ENCODE measurements around the gene CST8.
A peak's percentile ranks its signal among the peaks of the same experiment; 100 is the strongest.

- TF ChIP-seq ZNF626 (tag by site-specific recombination; IDR thresholded peaks at IDR 0.05) (no peak), GLIS1 (tag by site-specific recombination; IDR thresholded peaks at IDR 0.05) (no peak), ZNF174 (tag by site-specific recombination; IDR thresholded peaks at IDR 0.05) (no peak), SALL2 (tag by site-specific recombination; IDR thresholded peaks at IDR 0.05; ENCODE audit: borderline replicate concordance) (no peak), TCF7L2 (IDR thresholded peaks at IDR 0.05; ENCODE audit: borderline replicate concordance, low read depth, low read length) (no peak), ZNF473 (tag by site-specific recombination; IDR thresholded peaks at IDR 0.05) (no peak), CTCF (tag by site-specific recombination; IDR thresholded peaks at IDR 0.05) (peak; percentile 55)
Observed at GRCh38 chr20:23446505-23446904, 44.4 kb upstream of the CST8 start.

Measured in HEK293 (cell line).